PC-9 (cell line): ENCODE measurements around the gene KIF11. TPM values are rescaled to one million over a fixed set of nuclear protein-coding genes. Genes with fewer than 3 reads are reported as not detected.

Experiments used
- BruUV-seq: library from RNA; stranded (reverse); fragments of 400-500 nt; replicated peaks from 2 replicates; lab custom pipeline; 2021; lab: Mats Ljungman, UMichigan
- CTCF ChIA-PET: fragments of 300-600 bp; sonication (Branson Sonifier 250); formaldehyde crosslinking; loops from one replicate; lab custom pipeline; 2022; ENCODE audit warnings: antibody characterized with exemption; lab: Charles Lee
- POLR2A ChIA-PET: fragments of 300-600 bp; sonication (Branson Sonifier 250); formaldehyde crosslinking; loops from one replicate; lab custom pipeline; 2022; ENCODE audit warnings: antibody characterized with exemption; ENCODE audit not compliant: unreplicated experiment; lab: Charles Lee
- DNase-seq, 2 experiments: peaks; one replicate each; pipeline versions ENCODE4 v3.0.0 to v3.0.0-alpha.2; 2015 to 2022; ENCODE audit warnings: mixed read lengths in 1 of 2
- H2AFZ ChIP-seq: fragments of 200-600 bp; sonication (generic); 2 replicates; pipeline ENCODE4 v1.8.1; 2017; ENCODE audit warnings: antibody characterized with exemption
- H3F3A ChIP-seq: fragments of 200-600 bp; sonication (generic); 2 replicates; pipeline ENCODE4 v1.8.1; 2017; ENCODE audit warnings: antibody characterized with exemption, mild to moderate bottlenecking, low read depth; ENCODE audit not compliant: insufficient read depth
- H3K27ac ChIP-seq: fragments of 200-600 bp; sonication (generic); 2 replicates; pipeline ENCODE4 v1.6.1; 2016; ENCODE audit warnings: mixed run types
- H3K27me3 ChIP-seq: fragments of 200-600 bp; sonication (generic); 2 replicates; pipeline ENCODE4 v1.6.1; 2016; ENCODE audit warnings: low read depth, mixed run types; ENCODE audit not compliant: insufficient read depth
- H3K36me3 ChIP-seq: fragments of 200-600 bp; sonication (generic); 2 replicates; pipeline ENCODE4 v1.6.1; 2016; ENCODE audit warnings: low read depth, mixed run types
- H3K4me1 ChIP-seq: fragments of 200-600 bp; sonication (generic); replicated peaks from 2 replicates; pipeline ENCODE4 v1.6.1; 2016; ENCODE audit warnings: mixed run types; ENCODE audit not compliant: insufficient read depth
- H3K4me2 ChIP-seq: fragments of 200-600 bp; sonication (generic); 2 replicates; pipeline ENCODE4 v1.6.1; 2017; ENCODE audit warnings: mixed run types
- H3K4me3 ChIP-seq: fragments of 200-600 bp; sonication (generic); 2 replicates; pipeline ENCODE4 v1.6.1; 2016; ENCODE audit warnings: mixed run types
- H3K79me2 ChIP-seq: fragments of 200-600 bp; sonication (generic); 2 replicates; pipeline ENCODE4 v1.6.1; 2017; ENCODE audit warnings: low read depth, mixed run types
- H3K9me2 ChIP-seq: fragments of 200-600 bp; sonication (generic); 2 replicates; pipeline ENCODE4 v1.8.1; 2017; ENCODE audit warnings: mild to moderate bottlenecking; ENCODE audit not compliant: insufficient read depth
- H3K9me3 ChIP-seq: fragments of 200-600 bp; sonication (generic); 2 replicates; pipeline ENCODE4 v1.8.1; 2016; ENCODE audit warnings: low read depth; ENCODE audit not compliant: insufficient read depth
- H4K20me1 ChIP-seq: fragments of 200-600 bp; sonication (generic); 2 replicates; pipeline ENCODE4 v1.8.1; 2017; ENCODE audit not compliant: insufficient read depth
- CTCF ChIP-seq: fragments of 200-600 bp; sonication (generic); conservative IDR thresholded peaks from 2 replicates; pipeline ENCODE4 v1.6.1; 2017; ENCODE audit warnings: mixed run types, antibody characterized with exemption, mild to moderate bottlenecking, moderate library complexity
- EZH2 ChIP-seq: fragments of 200-600 bp; sonication (generic); IDR thresholded peaks from 2 replicates; pipeline ENCODE4 v1.8.0; 2017; ENCODE audit warnings: antibody characterized with exemption, low read depth
- intact Hi-C: fragments of 100-400 bp; cut with micrococcal nuclease; formaldehyde crosslinking; loops from one replicate; pipeline ENCODE4 v1.10.0; 2022; ENCODE audit not compliant: unreplicated experiment
- total RNA-seq: library from RNA; stranded (reverse); gene quantifications from 2 replicates; pipeline ENCODE4 v1.2.3, GENCODE V29; 2021

KIF11 gene
- total RNA-seq, 1 experiment from 2014 or later: 35.7 TPM

GRCh38 chr10:92691591-92692079 lies 98.7 kb downstream of the KIF11 start:
- no peak for TF ChIP-seq EZH2
- no peak for TF ChIP-seq CTCF
- no peak for DNase-seq
- no peaks in the 10 kb centered on the region for H4K20me1 ChIP-seq
- H3K36me3 ChIP-seq: no peaks in the 10 kb centered on the region
- BruUV-seq: no TSS peak
- no peaks in the 10 kb centered on the region for H3F3A ChIP-seq
- H3K4me1 ChIP-seq: peaks cover 9% of the 10 kb centered on the region; the same call in 1 of the 2 replicates
- ChIA-PET POLR2A (interaction anchor here (0.7 kb wide), 1 partner anchor 30 kb away, joined by 3 read pairs; no protein-coding TSS in a partner anchor), CTCF (no interaction called here)
- intact Hi-C loops: loop anchor here (5.0 kb wide), 1 partner anchor 151 kb away; no protein-coding TSS in a partner anchor
- no peak overlapping the region for H2AFZ ChIP-seq
- H3K27me3 ChIP-seq: no peaks in the 10 kb centered on the region
- no peaks in the 10 kb centered on the region for H3K9me2 ChIP-seq
- no peak overlapping the region for H3K4me2 ChIP-seq
- peaks cover 8% of the 10 kb centered on the region for H3K79me2 ChIP-seq
- no peaks in the 10 kb centered on the region for H3K9me3 ChIP-seq
- no peak overlapping the region for H3K4me3 ChIP-seq
- no peak overlapping the region for H3K27ac ChIP-seq

GRCh38 chr10:92692080-92692671 lies 99.2 kb downstream of the KIF11 start:
- no peak overlapping the region for H3K4me2 ChIP-seq
- intact Hi-C loops: loop anchor here (5.0 kb wide), 1 partner anchor 150 kb away; no protein-coding TSS in a partner anchor
- CTCF ChIA-PET: no interaction called here

More at GRCh38 chr10:92692080-92692671, 99.2 kb downstream of the KIF11 start:
- peaks cover 9% of the 10 kb centered on the region; the same call in 1 of the 2 replicates for H3K4me1 ChIP-seq
- H2AFZ ChIP-seq: no peak overlapping the region
- H3K79me2 ChIP-seq: peaks cover 8% of the 10 kb centered on the region
- H3K9me3 ChIP-seq: no peaks in the 10 kb centered on the region
- H3K36me3 ChIP-seq: no peaks in the 10 kb centered on the region
- H3K9me2 ChIP-seq: no peaks in the 10 kb centered on the region
- no peaks in the 10 kb centered on the region for H3K27me3 ChIP-seq
- no peaks in the 10 kb centered on the region for H4K20me1 ChIP-seq
- no peak overlapping the region for H3K27ac ChIP-seq
- TF ChIP-seq EZH2: no peak
- no peak for TF ChIP-seq CTCF
- H3F3A ChIP-seq: no peaks in the 10 kb centered on the region
- no peak overlapping the region for H3K4me3 ChIP-seq
- no peak for DNase-seq
- BruUV-seq: no TSS peak
- POLR2A ChIA-PET: no interaction called here
